ENCODE data around the gene SLC16A11.
"Not testable (repeated sequence)": the region's sequence is repeated elsewhere in the genome, so short reads cannot be mapped to it uniquely, and the experiment has no call there.

The SLC16A11 gene

DNA sequence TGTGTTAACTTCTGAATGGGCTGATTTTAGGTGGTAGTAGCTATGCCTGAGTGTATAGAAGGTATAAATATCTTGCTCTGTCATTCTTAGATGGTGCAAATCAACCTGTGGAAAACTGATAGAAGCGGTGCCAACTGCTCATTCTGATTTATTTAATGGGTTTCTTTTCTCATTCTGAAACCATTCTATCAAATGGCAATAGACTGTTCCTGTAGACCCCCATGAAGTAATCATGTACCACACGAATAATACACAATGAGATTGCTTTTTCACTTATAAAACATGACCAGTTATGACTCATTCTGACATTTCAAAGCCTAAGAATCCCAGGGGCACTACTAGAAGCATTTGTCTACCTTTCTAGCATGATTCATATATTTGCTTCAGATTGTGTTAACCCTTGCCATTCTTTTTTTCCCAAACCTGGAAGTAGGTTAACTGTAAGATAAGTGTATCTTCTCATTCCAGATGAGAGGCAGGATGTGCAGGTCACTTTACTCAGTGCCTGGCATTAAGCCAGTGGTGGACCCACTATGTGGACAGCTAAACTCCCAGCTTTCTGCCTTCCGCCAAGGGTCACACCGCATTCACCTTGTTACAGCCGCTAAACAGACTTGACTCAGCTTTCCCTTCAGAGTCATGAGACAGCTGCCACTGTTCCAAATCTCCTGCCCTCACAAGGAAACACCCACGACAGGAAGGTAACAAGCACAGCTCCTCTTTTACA is 16.4 kb upstream of the SLC16A11 start:
- intact Hi-C loops (cut with DNase I), result no loop called here
- DNase-seq, result peak in 1 of 10 donors; percentile 30

DNA sequence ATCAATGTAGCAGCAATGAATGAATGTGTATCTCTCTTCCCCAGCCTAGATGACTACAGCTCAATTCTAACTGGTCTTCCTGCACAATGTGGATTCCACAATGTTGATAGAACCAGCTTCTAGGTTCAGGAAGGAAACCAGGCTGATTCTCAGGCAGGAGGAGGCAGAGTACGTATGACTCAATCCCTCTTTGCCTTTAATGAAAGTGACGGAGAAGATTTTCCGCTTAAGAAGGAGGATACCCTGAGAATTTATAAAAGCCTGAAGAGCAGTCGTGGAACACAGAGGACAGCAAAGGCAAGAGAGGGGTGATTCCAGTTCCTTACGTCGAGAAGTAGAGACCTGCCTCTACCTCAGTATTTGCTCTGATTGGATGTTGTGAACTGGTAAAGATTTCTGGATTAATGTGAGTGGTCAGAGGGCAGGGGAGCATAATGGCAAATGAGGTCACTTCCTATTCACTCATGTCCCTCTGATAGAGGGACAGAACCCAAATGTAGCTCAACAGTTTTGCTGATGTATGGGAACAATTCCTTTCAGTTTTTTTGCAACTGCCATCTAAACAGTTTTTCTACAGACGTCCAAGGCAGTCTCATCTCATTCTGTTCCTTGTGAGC is 15.0 kb upstream of the SLC16A11 start:
- intact Hi-C loops (cut with DNase I), result no loop called here
- DNase-seq, result no peak

DNA sequence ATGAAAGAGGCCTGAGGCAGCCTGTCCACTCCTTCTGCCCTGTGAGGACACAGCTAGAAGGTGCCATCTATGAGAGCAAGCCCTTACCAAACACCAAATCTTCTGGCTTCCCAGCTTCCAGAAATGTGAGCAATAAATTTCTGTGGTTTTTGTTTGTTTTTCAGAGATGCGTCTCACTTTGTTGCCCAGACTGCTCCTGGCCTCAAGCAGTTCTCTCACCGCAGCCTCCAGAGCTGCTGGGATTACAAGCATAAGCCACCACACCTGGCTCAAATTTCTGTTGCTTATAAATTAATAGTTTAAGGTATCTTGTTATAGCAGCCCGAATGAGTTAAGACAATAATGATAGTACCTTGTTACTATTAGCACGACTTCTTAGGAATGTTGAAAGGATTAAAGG is 12.5 kb upstream of the SLC16A11 start:
- intact Hi-C loops (cut with DNase I), result no loop called here

DNA sequence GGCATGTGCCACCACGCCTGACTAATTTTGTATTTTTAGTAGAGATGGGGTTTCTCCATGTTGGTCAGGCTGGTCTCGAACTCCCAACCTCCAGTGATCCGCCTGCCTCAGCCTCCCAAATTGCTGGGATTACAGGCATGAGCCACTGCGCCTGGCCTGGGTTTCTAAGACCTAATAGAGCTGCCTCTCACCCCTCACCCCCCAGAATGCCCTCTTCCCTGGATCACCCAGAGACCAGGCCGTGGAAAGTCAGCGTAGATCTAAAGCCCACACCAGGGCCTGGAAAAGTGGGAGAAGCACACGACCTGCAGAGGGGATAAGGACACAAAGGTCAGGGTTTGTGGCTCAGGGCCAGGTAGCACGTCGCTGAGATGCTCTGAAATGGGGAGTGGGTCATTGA is 6.7 kb upstream of the SLC16A11 start:
- DNase-seq, result peak in 1 of 10 donors; percentile 57
- intact Hi-C loops (cut with DNase I), result not testable (repeated sequence)

More for the DNA sequence above, 12.5 kb upstream of the SLC16A11 start:
- no peak for DNase-seq

DNA sequence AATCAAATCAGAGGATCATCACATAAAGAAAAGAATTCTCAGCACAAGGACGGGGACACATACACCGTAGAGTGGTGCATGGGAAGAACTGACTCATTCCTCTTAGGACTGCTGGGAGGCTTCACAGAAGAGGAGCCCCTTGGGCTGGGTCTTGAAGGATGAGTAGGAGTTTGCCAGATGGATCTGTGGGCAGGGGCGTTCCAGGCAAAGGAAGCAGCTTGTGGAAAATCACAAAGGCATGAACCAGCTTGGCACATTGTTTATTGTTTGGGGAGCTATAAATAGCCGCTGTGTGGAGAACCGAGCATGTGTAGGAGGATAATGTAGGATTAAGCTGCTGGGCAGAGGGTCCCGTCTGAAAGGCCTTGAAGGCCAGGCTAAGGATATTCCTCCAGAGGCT is 5.1 kb upstream of the SLC16A11 start:
- peak in 1 of 10 donors; percentile 65 for DNase-seq
- intact Hi-C loops (cut with DNase I), result loop anchor here (5.0 kb wide), 1 partner anchor 248 kb away; no protein-coding TSS in a partner anchor

DNA sequence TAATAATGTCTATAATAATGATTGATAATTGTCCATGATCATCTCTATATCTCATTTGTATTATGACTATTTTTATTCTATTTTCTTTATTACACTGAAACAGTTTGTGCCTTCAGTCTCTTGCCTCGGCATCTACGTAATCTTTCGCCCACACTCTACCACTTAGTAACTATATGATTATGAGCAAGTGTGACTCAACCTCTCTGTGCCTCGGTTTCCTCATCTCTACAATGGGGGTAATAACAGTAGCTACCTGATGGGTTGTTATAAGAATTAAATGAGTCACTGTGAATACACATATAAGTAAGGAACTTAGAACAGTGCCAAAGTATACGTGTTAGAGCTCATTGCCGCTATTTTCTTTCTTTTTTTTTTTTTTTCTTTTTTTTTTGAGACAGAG is 3.7 kb upstream of the SLC16A11 start:
- intact Hi-C loops (cut with DNase I), result loop anchor here (5.0 kb wide), 1 partner anchor 250 kb away; no protein-coding TSS in a partner anchor
- DNase-seq, result no peak

DNA sequence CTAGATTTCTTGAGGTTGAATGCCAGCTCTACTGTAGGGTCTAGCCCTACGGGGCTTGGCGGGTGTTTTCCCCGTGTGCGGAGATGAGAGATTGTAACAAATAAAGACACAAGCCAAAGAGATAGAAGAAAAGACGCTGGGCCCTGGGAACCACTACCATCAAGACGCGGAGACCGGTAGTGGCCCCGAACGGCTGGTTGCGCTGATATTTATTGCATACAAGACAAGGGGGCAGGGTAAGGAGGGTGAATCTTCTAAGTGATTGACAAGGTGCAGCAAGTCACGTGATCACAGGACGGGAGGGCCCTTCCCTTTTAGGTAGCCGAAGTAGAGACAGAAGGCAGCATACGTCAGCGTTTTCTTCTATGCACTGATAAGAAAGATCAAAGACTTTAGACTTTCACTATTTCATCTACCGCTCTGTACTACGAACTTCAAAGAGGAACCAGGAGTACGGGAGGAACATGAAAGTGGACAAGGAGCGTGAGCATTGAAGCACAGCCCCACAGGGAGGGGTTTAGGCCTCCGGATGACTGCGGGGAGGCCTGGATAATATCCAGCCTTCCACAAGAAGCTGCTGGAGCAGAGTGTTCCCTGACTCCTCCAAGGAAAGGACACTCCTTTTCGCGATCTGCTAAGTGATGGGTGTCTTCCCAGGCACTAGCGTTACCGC is 3.0 kb upstream of the SLC16A11 start:
- intact Hi-C loops (cut with DNase I), result loop anchor here (5.0 kb wide), 1 partner anchor 250 kb away; no protein-coding TSS in a partner anchor
- DNase-seq, result peak in 1 of 10 donors; percentile 91

DNA sequence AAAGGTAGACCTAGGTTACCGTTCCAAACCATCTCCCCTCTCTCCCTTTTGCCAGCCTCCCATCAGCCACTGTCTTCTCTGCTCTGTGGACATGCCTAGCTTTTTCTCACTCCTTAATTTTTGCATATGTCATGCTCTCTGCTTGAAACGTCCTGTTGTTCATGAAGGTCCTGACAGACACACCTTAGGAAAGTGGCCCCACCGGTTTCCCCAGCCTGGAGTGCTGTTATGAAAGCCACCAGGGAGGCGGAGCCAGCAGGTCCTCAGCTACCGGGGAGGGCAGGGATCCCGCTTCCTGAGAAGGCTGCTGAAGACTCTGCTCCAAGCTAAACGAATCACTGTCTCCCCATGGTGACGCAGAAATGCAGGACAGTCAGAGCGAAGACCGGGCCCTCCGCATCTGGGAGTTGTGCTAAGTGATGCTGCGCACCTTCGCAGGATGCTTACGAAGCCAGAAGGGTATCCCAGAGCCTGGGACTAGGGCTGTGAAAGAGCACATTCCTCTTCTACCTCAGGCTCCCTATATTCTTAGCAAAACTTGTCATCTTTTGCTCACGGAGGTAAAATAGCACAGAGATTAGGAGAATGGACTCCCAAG is 2.3 kb upstream of the SLC16A11 start:
- peak in 8 of 10 donors; percentile 45 to 95 (median 70) for DNase-seq
- intact Hi-C loops (cut with DNase I), result loop anchor here (5.0 kb wide), 1 partner anchor 251 kb away; no protein-coding TSS in a partner anchor

DNA sequence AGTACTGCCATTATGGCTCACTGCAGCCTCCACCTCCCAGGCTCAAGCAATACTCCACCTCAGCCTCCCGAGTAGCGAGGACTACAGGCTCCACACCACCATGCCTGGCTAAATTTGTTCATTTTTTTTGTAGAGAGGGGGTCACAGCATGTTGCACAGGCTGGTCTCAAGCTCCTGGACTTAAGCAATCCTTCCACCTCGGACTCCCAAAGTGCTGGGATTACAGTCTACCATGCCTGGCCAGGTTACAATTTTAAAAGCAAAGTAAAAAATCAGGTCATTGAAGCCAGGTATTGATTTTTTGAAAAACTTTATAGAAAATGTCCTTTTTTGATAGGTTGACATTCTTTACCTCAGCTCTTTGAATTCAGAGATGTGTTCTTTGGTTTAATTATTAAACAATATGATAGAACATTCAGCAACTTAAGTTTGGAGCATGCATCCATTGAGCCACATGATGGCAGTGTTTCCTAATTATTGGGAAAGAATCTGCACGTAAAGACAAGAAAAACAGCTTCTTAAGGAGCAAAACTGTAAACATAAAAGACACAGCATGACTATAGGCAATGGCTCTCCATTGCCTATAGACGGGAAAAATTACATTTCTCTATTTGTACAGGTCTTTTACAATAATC is 1.7 kb upstream of the SLC16A11 start:
- peak in 1 of 10 donors; percentile 42 for DNase-seq
- intact Hi-C loops (cut with DNase I), result loop anchor here (5.0 kb wide), 1 partner anchor 252 kb away; no protein-coding TSS in a partner anchor

DNA sequence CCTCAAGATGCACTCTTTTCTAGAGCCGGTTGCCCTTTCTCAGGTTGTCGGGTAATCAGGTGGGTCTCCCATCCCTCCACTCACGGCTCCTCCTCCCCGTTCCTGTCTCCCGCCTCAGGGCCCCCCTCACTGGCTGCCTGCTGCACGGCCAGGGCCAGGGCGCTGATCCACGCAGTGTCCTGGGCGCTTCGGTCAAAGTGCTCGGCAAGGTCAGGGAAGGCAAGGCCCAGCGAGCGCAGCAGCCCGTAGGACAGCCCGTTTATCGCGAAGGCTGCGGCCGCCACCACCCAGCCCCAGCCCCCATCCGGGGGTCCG is 753 bp downstream of the SLC16A11 start:
- intact Hi-C loops (cut with DNase I), result no loop called here
- no peak for DNase-seq

DNA sequence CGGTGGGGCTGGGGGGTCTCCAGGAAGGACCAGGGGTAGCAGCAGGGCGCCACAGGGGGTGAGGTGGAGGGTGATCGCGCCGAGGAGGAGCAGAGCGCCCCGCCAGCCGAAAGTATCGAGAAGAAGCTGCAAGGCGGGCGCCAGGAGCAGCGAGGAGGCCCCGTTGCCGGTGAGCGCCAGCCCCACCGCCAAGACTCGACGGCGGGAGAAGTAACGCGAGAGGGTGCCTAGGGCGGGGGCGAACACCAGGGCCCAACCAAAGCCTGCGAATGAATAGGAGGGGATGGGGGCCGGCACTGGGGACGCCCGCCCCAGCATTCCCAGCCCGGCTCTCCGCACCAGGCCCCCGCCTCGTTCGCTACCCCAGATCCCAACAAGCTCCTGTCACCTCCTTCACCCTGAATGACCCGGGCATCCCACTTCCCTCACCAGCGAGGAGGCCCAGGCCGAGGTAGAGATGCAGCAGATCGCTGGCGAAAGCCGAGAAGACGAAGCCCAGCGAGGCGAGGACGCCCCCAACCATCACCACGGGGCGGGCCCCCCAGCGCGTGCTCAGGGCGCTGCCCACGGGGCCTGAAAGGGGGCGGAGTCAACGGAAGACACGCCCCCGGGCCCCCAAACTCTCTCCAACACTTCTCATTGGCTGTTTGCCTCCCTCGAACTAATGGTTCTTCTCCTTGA is 1.3 kb downstream of the SLC16A11 start:
- intact Hi-C loops (cut with DNase I), result no loop called here
- peak in 1 of 10 donors; percentile 81 for DNase-seq

DNA sequence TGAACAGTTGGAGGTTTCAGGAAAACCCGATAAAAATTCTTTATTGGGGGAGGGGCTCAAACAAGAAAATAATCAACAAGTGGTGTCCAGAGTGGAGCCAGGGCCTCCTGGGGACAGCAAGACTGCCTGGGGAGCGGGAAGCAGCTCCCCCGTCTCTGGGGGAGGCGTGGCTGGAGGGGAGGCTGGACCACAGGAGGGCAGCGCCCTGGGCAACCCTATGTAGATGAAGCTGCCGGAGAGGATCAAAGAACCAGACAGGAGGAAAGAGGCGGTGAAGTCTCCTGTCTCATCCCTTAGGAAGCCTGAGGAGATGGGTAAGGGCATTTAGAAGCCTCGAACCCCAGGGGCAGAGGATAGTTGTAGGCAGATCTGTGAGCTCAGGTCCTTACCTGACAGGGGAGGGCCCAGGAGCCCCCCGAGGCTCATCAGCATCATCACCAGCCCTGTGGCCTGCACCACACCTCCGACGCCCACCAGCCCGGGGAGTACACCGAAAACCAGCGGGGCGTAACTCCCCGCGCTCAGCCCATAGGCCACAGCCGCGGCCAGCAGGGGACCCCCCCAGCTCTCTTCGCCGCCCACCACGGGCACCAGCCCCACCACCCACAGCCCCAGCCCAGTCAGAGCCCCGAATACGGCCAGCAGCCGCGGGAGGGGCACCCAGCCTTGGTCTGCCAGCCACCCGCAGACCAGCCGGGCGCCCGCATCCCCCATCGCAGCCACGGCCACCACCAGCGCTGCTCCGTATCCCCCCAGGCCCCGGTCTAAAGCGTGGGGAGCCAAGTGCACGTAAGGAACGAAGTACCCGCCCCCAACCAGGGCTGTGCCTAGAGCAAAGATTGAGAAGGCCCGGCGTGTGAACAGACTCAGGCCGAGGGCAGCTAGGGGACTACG is 2.0 kb downstream of the SLC16A11 start:
- intact Hi-C loops (cut with DNase I), result no loop called here
- DNase-seq, result peak in 1 of 10 donors; percentile 24

DNA sequence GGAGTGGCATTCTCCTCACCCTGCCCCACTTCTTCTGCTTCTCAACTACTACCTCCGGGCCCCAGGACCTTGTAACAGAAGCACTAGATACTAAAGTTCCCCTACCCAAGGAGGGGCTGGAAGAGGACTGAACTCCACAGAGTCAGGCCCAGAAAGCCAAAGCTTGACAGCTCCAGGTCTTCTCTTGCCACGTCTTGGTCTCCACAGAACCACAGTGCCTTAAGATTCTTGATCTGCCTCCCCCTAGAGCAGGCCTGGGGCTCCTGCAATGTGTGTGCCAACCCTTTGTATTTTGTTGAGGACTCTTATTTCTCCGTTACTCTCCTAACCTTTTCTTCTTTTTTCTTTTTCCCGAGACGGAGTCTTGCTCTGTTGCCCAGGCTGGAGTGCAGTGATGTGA is 4.1 kb downstream of the SLC16A11 start:
- intact Hi-C loops (cut with DNase I), result no loop called here
- peak in 1 of 10 donors; percentile 25 for DNase-seq

DNA sequence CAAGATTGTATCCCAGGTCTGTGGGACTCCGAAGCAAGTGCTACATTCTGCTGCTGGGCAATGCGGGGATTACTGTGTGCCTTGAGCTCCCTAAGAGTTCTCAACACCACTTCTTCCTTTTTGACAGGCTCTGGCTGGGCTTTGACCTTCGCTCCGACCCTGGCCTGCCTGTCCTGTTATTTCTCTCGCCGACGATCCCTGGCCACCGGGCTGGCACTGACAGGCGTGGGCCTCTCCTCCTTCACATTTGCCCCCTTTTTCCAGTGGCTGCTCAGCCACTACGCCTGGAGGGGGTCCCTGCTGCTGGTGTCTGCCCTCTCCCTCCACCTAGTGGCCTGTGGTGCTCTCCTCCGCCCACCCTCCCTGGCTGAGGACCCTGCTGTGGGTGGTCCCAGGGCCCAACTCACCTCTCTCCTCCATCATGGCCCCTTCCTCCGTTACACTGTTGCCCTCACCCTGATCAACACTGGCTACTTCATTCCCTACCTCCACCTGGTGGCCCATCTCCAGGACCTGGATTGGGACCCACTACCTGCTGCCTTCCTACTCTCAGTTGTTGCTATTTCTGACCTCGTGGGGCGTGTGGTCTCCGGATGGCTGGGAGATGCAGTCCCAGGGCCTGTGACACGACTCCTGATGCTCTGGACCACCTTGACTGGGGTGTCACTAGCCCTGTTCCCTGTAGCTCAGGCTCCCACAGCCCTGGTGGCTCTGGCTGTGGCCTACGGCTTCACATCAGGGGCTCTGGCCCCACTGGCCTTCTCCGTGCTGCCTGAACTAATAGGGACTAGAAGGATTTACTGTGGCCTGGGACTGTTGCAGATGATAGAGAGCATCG is 5.6 kb downstream of the SLC16A11 start:
- intact Hi-C loops (cut with DNase I), result no loop called here

DNA sequence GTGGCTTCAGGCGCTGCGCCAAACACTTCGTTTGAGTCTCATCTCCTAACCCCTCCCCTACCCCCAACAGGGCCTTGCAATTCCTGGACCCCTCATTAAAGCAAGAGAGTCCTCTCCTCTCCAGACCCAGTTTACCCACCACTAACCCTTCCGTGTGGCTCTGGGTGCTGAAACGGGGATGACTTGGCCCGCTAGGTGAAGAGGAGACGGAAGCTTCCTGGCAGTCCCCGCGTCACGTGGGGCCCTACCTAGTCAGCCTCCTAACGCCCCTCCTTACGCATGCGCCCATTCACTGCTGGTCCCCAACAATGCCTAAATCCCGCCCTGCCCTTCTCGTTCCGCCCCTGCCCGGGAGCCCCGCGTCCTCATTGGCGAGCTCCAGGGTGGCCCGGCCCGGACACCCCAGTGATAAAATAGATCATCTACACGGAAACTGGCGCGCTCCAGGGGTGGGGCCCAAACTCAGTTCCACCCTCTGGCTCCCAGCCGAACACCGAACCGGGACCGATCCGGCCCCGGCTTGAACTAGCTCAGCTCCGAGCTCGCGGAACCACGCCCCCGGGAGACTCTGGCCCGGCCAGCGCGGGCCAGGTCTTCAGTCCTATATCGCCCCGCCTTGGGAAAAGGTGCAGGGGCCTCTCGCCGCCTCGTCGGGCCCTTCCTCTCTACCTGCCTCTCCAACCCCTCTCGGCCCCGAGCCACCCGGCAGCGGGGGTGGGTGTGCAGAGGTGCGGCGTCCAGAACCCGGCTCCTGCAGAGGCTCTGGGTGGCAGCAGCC is 8.1 kb downstream of the SLC16A11 start, which contains the start of gene SLC16A13:
TSS of gene SLC16A13 (plus strand) at position 425 of the 778 bp plus-strand sequence. CDS start 368 bp downstream, outside the sequence.
- DNase-seq, result peak; percentile 77 to 99 (median 95)
- intact Hi-C loops (cut with DNase I), result no loop called here

More for the DNA sequence above, 5.6 kb downstream of the SLC16A11 start:
- DNase-seq, result peak in 2 of 10 donors; percentile 60 to 77

DNA sequence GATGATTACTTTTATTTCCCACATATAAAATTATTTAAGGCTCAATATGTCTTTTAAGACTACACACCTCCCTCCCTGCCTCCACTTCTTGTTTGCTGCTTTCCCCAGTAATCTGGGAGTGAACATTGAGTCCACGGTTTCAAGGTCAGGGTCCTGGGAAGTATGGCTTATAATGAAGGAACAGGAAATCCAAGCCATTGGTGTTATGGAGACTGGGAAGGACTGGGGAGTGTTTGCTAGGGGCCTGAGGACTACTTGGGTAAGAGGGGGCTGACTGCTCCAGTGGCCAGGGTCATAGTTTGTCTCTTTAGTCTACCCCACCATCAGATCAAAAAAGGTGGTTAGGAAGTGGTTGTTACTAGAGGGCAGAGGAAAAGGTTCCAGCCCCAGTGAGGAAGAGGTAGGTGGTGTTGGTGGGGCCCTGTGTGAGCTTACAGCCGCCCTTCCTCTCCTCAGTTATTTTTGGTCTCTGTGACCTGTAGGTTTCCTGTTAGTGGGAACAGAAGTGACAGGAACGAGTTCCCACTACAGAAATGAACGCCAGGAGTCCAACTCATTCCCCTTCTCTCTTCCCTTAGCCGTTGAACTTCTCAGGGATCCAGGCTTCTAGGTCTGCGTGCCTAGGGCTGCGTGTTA is 8.8 kb downstream of the SLC16A11 start:
- intact Hi-C loops (cut with DNase I), result no loop called here
- peak in 1 of 10 donors; percentile 1 for DNase-seq

Data from posterior cingulate gyrus (tissue), 11 donors.